Fibroblast of lung (primary cell): ENCODE measurements around the gene TMSB15B.
"Not testable (repeated sequence)": the region's sequence is repeated elsewhere in the genome, so short reads cannot be mapped to it uniquely, and the experiment has no call there.

ENCODE experiments used
- CTCF ChIP-seq, 2 donors: IDR thresholded peaks in 1 of 2; conservative IDR thresholded peaks in 1 of 2; 1 replicate in 1 of 2; 2 replicates in 1 of 2; pipeline ENCODE4 v1.5.1; 2011 to 2012; ENCODE audit warnings: low read length in 2 of 2, control low read depth in 1 of 2, inconsistent platforms in 1 of 2, low read depth in 1 of 2, mild to moderate bottlenecking in 1 of 2
- EZH2 ChIP-seq: IDR thresholded peaks from 2 replicates; pipeline ENCODE4 v1.5.1; 2012; ENCODE audit warnings: low read length, control low read depth, mild to moderate bottlenecking; ENCODE audit errors: missing control alignments

- TF ChIP-seq CTCF (conservative IDR thresholded peaks at IDR 0.05 in 1 of 2, IDR thresholded peaks at IDR 0.05 in 1 of 2; ENCODE audit: low read depth in 1 of 2, low read length in 2 of 2); EZH2: not testable (repeated sequence)
These were observed 53.1 kb downstream of the TMSB15B start for GRCh38 chrX:104015576-104015975.
